Erythroblast (primary cell): ENCODE data around the gene TIMM29.
A peak's percentile ranks its signal among the peaks of the same experiment; 100 is the strongest.

Experiments used
- DNase-seq, 2 experiments: peaks; one replicate each; lab custom pipeline; 2025; lab: John Stamatoyannopoulos, UW
- GATA1 ChIP-seq: IDR thresholded peaks from 2 replicates; pipeline ENCODE4 v1.6.1; 2011; ENCODE audit warnings: low read depth, mild to moderate bottlenecking, control low read depth, low read length, moderate library complexity
- POLR2A ChIP-seq: IDR thresholded peaks from 2 replicates; pipeline ENCODE4 v1.6.1; 2011; ENCODE audit warnings: mild to moderate bottlenecking, low read length

The TIMM29 gene

GRCh38 chr19:10896851-10897526 lies 31.6 kb upstream of the TIMM29 start:
- peak; percentile 50 to 57 for DNase-seq
- TF ChIP-seq POLR2A (no peak), GATA1 (no peak)

GRCh38 chr19:10898633-10899032 lies 30.0 kb upstream of the TIMM29 start:
- no peak for DNase-seq
- TF ChIP-seq POLR2A (no peak), GATA1 (no peak)

GRCh38 chr19:10899151-10899653 lies 29.4 kb upstream of the TIMM29 start:
- peak; percentile 84 for TF ChIP-seq GATA1
- TF ChIP-seq POLR2A: peak; percentile 61

GRCh38 chr19:10907925-10908324 lies 20.7 kb upstream of the TIMM29 start:
- TF ChIP-seq POLR2A (no peak), GATA1 (no peak)
- DNase-seq: no peak

More at GRCh38 chr19:10899151-10899653, 29.4 kb upstream of the TIMM29 start:
- peak; percentile 96 to 99 for DNase-seq

- no peak for DNase-seq
- TF ChIP-seq POLR2A: no peak
- TF ChIP-seq GATA1: no peak
These were observed 20.1 kb upstream of the TIMM29 start for GRCh38 chr19:10908380-10908960.

GRCh38 chr19:10911579-10912363 lies 16.8 kb upstream of the TIMM29 start:
- TF ChIP-seq GATA1 (no peak), POLR2A (no peak)

GRCh38 chr19:10912619-10913018 lies 16.0 kb upstream of the TIMM29 start:
- TF ChIP-seq POLR2A: no peak
- no peak for TF ChIP-seq GATA1

More at GRCh38 chr19:10911579-10912363, 16.8 kb upstream of the TIMM29 start:
- DNase-seq: no peak

GRCh38 chr19:10913716-10914340 lies 14.8 kb upstream of the TIMM29 start:
- DNase-seq: no peak
- TF ChIP-seq POLR2A (no peak), GATA1 (no peak)

More at GRCh38 chr19:10912619-10913018, 16.0 kb upstream of the TIMM29 start:
- no peak for DNase-seq

- DNase-seq: no peak
- TF ChIP-seq POLR2A (no peak), GATA1 (no peak)
These were observed 13.2 kb upstream of the TIMM29 start for GRCh38 chr19:10915130-10916091.

GRCh38 chr19:10916602-10917001 lies 12.0 kb upstream of the TIMM29 start:
- no peak for DNase-seq
- no peak for TF ChIP-seq GATA1

GRCh38 chr19:10918359-10918758 lies 10.3 kb upstream of the TIMM29 start:
- TF ChIP-seq POLR2A (no peak), GATA1 (no peak)
- no peak for DNase-seq

- TF ChIP-seq POLR2A (no peak), GATA1 (no peak)
- DNase-seq: no peak
These were observed 9.0 kb upstream of the TIMM29 start for GRCh38 chr19:10919352-10920287.
